HEK293 (cell line): ENCODE data around the gene MMS22L.

Source experiments
- CTCF ChIA-PET: fragments of 350-600 bp; formaldehyde crosslinking; extraction: SDS; loops from one replicate; lab custom pipeline; 2021; ENCODE audit warnings: antibody characterized with exemption; lab: Yijun Ruan, JAX
- POLR2A ChIA-PET: fragments of 300-600 bp; formaldehyde crosslinking; extraction: SDS; loops from one replicate; lab custom pipeline; 2020; ENCODE audit warnings: antibody characterized with exemption, inconsistent platforms; lab: Yijun Ruan, JAX
- H3K27ac ChIP-seq: fragments of 200-500 bp; sonication (Bioruptor generic); 2 replicates; pipeline ENCODE4 v1.5.1; 2014; ENCODE audit warnings: low read depth, low read length, control low read depth, inconsistent platforms; ENCODE audit errors: extremely low read depth
- H3K36me3 ChIP-seq, 2 experiments: fragments of 200-500 bp in 1 of 2; sonication (Bioruptor generic) in 1 of 2; 1 replicate in 1 of 2; 2 replicates in 1 of 2; pipeline ENCODE4 v1.5.1; 2014 to 2017; ENCODE audit warnings: inconsistent platforms in 2 of 2, low read length in 2 of 2; ENCODE audit not compliant: control insufficient read depth in 2 of 2, insufficient read depth in 1 of 2
- H3K4me1 ChIP-seq: fragments of 200-500 bp; sonication (Bioruptor generic); 2 replicates; pipeline ENCODE4 v1.5.1; 2014; ENCODE audit warnings: mild to moderate bottlenecking, low read length, inconsistent platforms; ENCODE audit not compliant: control insufficient read depth, insufficient read depth
- H3K4me3 ChIP-seq: 2 replicates; pipeline ENCODE4 v1.5.1; 2011; ENCODE audit warnings: low read depth, mild to moderate bottlenecking, control low read depth, low read length, moderate library complexity
- H3K9me3 ChIP-seq: fragments of 200-500 bp; sonication (Bioruptor generic); 2 replicates; pipeline ENCODE4 v1.5.1; 2014; ENCODE audit warnings: low read depth, low read length, inconsistent platforms; ENCODE audit not compliant: control insufficient read depth, insufficient read depth
- SCRT1 ChIP-seq: fragments of 450-650 bp; formaldehyde crosslinking; IDR thresholded peaks from 2 replicates; pipeline ENCODE4 v1.5.1; 2016; ENCODE audit warnings: missing biosample characterization, missing genetic modification characterization, borderline replicate concordance
- SCRT2 ChIP-seq: fragments of 450-650 bp; formaldehyde crosslinking; IDR thresholded peaks from 2 replicates; pipeline ENCODE4 v1.5.1; 2016; ENCODE audit warnings: missing biosample characterization, missing genetic modification characterization
- ZBTB17 ChIP-seq: fragments of 450-650 bp; formaldehyde crosslinking; IDR thresholded peaks from 2 replicates; pipeline ENCODE4 v1.5.1; 2016; ENCODE audit warnings: missing biosample characterization, missing genetic modification characterization
- ZBTB44 ChIP-seq: fragments of 450-650 bp; IDR thresholded peaks from 2 replicates; pipeline ENCODE4 v1.5.1; 2018; ENCODE audit warnings: missing biosample characterization, mild to moderate bottlenecking, missing genetic modification characterization
- ZBTB48 ChIP-seq: fragments of 450-650 bp; formaldehyde crosslinking; IDR thresholded peaks from 2 replicates; pipeline ENCODE4 v1.5.1; 2016; ENCODE audit warnings: missing biosample characterization, missing genetic modification characterization
- ZFHX2 ChIP-seq: fragments of 450-650 bp; formaldehyde crosslinking; conservative IDR thresholded peaks from 2 replicates; pipeline ENCODE4 v1.5.1; 2016; ENCODE audit warnings: missing biosample characterization, missing genetic modification characterization
- ZNF184 ChIP-seq: fragments of 450-650 bp; IDR thresholded peaks from 2 replicates; pipeline ENCODE4 v1.5.1; 2018; ENCODE audit warnings: missing biosample characterization, mild to moderate bottlenecking, missing genetic modification characterization
- ZNF221 ChIP-seq: fragments of 450-650 bp; formaldehyde crosslinking; IDR thresholded peaks from 2 replicates; pipeline ENCODE4 v1.5.1; 2017; ENCODE audit warnings: missing biosample characterization, missing genetic modification characterization, borderline replicate concordance
- ZNF23 ChIP-seq: fragments of 450-650 bp; formaldehyde crosslinking; IDR thresholded peaks from 2 replicates; pipeline ENCODE4 v1.5.1; 2016; ENCODE audit warnings: missing biosample characterization, missing genetic modification characterization, borderline replicate concordance
- ZNF366 ChIP-seq: fragments of 450-650 bp; formaldehyde crosslinking; conservative IDR thresholded peaks from 2 replicates; pipeline ENCODE4 v1.5.1; 2016; ENCODE audit warnings: missing biosample characterization, missing genetic modification characterization
- ZNF398 ChIP-seq: fragments of 450-650 bp; formaldehyde crosslinking; IDR thresholded peaks from 2 replicates; pipeline ENCODE4 v1.5.1; 2017; ENCODE audit warnings: missing biosample characterization, missing genetic modification characterization
- ZNF404 ChIP-seq: fragments of 450-650 bp; formaldehyde crosslinking; IDR thresholded peaks from 2 replicates; pipeline ENCODE4 v1.5.1; 2017; ENCODE audit warnings: missing biosample characterization, missing genetic modification characterization
- ZNF423 ChIP-seq: fragments of 450-650 bp; formaldehyde crosslinking; IDR thresholded peaks from 2 replicates; pipeline ENCODE4 v1.5.1; 2016; ENCODE audit warnings: missing biosample characterization, missing genetic modification characterization
- ZNF521 ChIP-seq: fragments of 450-650 bp; formaldehyde crosslinking; IDR thresholded peaks from 2 replicates; pipeline ENCODE4 v1.5.1; 2017; ENCODE audit warnings: missing biosample characterization, mild to moderate bottlenecking, missing genetic modification characterization
- ZNF549 ChIP-seq: fragments of 450-650 bp; IDR thresholded peaks from 2 replicates; pipeline ENCODE4 v1.5.1; 2018; ENCODE audit warnings: missing biosample characterization, missing genetic modification characterization, mild to moderate bottlenecking, inconsistent platforms, moderate library complexity
- ZNF585B ChIP-seq: fragments of 450-650 bp; formaldehyde crosslinking; IDR thresholded peaks from 2 replicates; pipeline ENCODE4 v1.5.1; 2016; ENCODE audit warnings: missing biosample characterization, missing genetic modification characterization
- ZNF596 ChIP-seq: fragments of 450-650 bp; IDR thresholded peaks from 2 replicates; pipeline ENCODE4 v1.5.0; 2018; ENCODE audit warnings: missing biosample characterization, mild to moderate bottlenecking, missing genetic modification characterization, moderate library complexity
- ZNF629 ChIP-seq: fragments of 450-650 bp; formaldehyde crosslinking; IDR thresholded peaks from 2 replicates; pipeline ENCODE4 v1.5.1; 2017; ENCODE audit warnings: missing biosample characterization, missing genetic modification characterization
- ZNF660 ChIP-seq: fragments of 450-650 bp; IDR thresholded peaks from 2 replicates; pipeline ENCODE4 v1.5.1; 2018; ENCODE audit warnings: missing biosample characterization, mild to moderate bottlenecking, missing genetic modification characterization
- ZNF701 ChIP-seq: fragments of 450-650 bp; formaldehyde crosslinking; IDR thresholded peaks from 2 replicates; pipeline ENCODE4 v1.5.1; 2016; ENCODE audit warnings: missing biosample characterization, missing genetic modification characterization
- ZSCAN30 ChIP-seq: fragments of 450-650 bp; IDR thresholded peaks from 2 replicates; pipeline ENCODE4 v1.5.1; 2018; ENCODE audit warnings: missing biosample characterization, mild to moderate bottlenecking, missing genetic modification characterization, moderate library complexity
- TF ChIP-seq, protein P1 (sequence below): fragments of 450-650 bp; formaldehyde crosslinking; IDR thresholded peaks from 2 replicates; pipeline ENCODE4 v1.5.1; 2017; ENCODE audit warnings: missing biosample characterization, mild to moderate bottlenecking, missing genetic modification characterization, moderate library complexity
- TF ChIP-seq, protein P2 (sequence below): fragments of 450-650 bp; formaldehyde crosslinking; IDR thresholded peaks from 2 replicates; pipeline ENCODE4 v1.5.1; 2016; ENCODE audit warnings: missing biosample characterization, missing genetic modification characterization
- TF ChIP-seq, protein P3 (sequence below): fragments of 450-650 bp; formaldehyde crosslinking; IDR thresholded peaks from 2 replicates; pipeline ENCODE4 v1.5.1; 2016; ENCODE audit warnings: missing biosample characterization, missing genetic modification characterization, borderline replicate concordance

Gene MMS22L

DNA sequence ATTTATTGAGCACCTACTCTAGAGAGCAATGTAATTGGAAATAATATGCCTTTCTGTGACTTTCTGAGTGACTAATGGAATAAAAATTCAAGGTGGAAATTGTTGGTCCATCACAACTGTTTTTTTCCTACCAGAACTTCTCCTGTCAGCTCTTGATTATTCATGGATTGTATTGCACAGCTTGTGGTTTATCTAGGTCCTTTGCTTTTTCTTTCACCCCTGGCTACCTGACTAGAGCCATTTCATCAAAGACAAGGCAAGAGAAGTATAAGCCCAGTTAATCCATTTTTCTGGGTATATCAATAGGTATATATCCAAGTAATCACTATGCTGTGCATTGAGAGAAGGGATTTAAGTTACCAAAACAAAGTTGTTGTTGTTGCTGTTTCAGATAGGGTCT, 168.4 kb downstream of the MMS22L start:
- H3K4me3 ChIP-seq = no peak overlapping the region
- H3K9me3 ChIP-seq = no peaks in the 10 kb centered on the region
- no peaks in the 10 kb centered on the region for H3K36me3 ChIP-seq
- TF ChIP-seq ZBTB44 (tag by site-specific recombination) (no peak), ZNF366 (tag by site-specific recombination) (no peak), ZBTB17 (tag by site-specific recombination) (no peak), ZNF521 (tag by site-specific recombination) (no peak), ZSCAN30 (tag by site-specific recombination) (no peak), ZBTB48 (tag by site-specific recombination) (no peak)
- TF ChIP-seq, all 188 proteins: peak for 0
- no peaks in the 10 kb centered on the region for H3K4me1 ChIP-seq
- no peak overlapping the region for H3K27ac ChIP-seq
- ChIA-PET POLR2A (no interaction called here), CTCF (no interaction called here)

DNA sequence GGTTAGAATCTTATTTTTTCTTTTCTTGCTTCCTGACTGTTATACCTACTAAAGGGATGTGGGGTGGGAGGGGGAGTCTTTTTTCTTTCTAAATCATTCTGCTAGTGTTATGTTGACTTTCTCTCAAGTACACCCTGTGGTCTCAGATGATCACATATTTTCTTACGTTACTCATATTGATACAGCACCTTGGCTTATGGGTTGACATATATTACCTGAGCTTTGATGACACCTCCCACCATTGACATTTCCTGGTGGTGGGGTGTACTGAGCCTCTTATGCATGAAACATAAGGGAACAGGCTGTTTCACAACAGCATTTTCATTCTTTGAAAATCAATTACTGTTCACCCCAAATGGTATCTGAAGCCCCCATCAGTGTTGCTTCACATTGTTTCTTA, 169.8 kb downstream of the MMS22L start:
- CTCF ChIA-PET = no interaction called here

GRCh38 chr6:97111243-97111642, 171.8 kb downstream of the MMS22L start:
- Histone ChIP-seq H3K9me3 (no peaks in the 10 kb centered on the region), H3K4me3 (no peak overlapping the region), H3K36me3 (no peaks in the 10 kb centered on the region), H3K27ac (no peak overlapping the region), H3K4me1 (no peaks in the 10 kb centered on the region)
- ChIA-PET POLR2A (no interaction called here), CTCF (interaction anchor here (0.6 kb wide), 1 partner anchor 403 kb away, joined by 7 read pairs; no protein-coding TSS in a partner anchor)
- TF ChIP-seq ZNF596 (tag by site-specific recombination) (no peak), ZNF629 (tag by site-specific recombination) (no peak), ZNF701 (tag by site-specific recombination) (no peak), ZNF398 (tag by site-specific recombination) (no peak), ZNF549 (tag by site-specific recombination) (no peak), ZNF404 (tag by site-specific recombination) (no peak)
- TF ChIP-seq, protein P1, sequence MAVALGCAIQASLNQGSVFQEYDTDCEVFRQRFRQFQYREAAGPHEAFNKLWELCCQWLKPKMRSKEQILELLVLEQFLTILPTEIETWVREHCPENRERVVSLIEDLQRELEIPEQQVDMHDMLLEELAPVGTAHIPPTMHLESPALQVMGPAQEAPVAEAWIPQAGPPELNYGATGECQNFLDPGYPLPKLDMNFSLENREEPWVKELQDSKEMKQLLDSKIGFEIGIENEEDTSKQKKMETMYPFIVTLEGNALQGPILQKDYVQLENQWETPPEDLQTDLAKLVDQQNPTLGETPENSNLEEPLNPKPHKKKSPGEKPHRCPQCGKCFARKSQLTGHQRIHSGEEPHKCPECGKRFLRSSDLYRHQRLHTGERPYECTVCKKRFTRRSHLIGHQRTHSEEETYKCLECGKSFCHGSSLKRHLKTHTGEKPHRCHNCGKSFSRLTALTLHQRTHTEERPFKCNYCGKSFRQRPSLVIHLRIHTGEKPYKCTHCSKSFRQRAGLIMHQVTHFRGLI = no peak
- TF ChIP-seq, protein P2, sequence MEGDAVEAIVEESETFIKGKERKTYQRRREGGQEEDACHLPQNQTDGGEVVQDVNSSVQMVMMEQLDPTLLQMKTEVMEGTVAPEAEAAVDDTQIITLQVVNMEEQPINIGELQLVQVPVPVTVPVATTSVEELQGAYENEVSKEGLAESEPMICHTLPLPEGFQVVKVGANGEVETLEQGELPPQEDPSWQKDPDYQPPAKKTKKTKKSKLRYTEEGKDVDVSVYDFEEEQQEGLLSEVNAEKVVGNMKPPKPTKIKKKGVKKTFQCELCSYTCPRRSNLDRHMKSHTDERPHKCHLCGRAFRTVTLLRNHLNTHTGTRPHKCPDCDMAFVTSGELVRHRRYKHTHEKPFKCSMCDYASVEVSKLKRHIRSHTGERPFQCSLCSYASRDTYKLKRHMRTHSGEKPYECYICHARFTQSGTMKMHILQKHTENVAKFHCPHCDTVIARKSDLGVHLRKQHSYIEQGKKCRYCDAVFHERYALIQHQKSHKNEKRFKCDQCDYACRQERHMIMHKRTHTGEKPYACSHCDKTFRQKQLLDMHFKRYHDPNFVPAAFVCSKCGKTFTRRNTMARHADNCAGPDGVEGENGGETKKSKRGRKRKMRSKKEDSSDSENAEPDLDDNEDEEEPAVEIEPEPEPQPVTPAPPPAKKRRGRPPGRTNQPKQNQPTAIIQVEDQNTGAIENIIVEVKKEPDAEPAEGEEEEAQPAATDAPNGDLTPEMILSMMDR = no peak
- TF ChIP-seq, protein P3, sequence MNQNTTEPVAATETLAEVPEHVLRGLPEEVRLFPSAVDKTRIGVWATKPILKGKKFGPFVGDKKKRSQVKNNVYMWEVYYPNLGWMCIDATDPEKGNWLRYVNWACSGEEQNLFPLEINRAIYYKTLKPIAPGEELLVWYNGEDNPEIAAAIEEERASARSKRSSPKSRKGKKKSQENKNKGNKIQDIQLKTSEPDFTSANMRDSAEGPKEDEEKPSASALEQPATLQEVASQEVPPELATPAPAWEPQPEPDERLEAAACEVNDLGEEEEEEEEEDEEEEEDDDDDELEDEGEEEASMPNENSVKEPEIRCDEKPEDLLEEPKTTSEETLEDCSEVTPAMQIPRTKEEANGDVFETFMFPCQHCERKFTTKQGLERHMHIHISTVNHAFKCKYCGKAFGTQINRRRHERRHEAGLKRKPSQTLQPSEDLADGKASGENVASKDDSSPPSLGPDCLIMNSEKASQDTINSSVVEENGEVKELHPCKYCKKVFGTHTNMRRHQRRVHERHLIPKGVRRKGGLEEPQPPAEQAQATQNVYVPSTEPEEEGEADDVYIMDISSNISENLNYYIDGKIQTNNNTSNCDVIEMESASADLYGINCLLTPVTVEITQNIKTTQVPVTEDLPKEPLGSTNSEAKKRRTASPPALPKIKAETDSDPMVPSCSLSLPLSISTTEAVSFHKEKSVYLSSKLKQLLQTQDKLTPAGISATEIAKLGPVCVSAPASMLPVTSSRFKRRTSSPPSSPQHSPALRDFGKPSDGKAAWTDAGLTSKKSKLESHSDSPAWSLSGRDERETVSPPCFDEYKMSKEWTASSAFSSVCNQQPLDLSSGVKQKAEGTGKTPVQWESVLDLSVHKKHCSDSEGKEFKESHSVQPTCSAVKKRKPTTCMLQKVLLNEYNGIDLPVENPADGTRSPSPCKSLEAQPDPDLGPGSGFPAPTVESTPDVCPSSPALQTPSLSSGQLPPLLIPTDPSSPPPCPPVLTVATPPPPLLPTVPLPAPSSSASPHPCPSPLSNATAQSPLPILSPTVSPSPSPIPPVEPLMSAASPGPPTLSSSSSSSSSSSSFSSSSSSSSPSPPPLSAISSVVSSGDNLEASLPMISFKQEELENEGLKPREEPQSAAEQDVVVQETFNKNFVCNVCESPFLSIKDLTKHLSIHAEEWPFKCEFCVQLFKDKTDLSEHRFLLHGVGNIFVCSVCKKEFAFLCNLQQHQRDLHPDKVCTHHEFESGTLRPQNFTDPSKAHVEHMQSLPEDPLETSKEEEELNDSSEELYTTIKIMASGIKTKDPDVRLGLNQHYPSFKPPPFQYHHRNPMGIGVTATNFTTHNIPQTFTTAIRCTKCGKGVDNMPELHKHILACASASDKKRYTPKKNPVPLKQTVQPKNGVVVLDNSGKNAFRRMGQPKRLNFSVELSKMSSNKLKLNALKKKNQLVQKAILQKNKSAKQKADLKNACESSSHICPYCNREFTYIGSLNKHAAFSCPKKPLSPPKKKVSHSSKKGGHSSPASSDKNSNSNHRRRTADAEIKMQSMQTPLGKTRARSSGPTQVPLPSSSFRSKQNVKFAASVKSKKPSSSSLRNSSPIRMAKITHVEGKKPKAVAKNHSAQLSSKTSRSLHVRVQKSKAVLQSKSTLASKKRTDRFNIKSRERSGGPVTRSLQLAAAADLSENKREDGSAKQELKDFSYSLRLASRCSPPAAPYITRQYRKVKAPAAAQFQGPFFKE (tag by site-specific recombination) = no peak

More for the DNA sequence above, 169.8 kb downstream of the MMS22L start:
- POLR2A ChIA-PET = no interaction called here
- no peak for TF ChIP-seq ZNF23 (tag by site-specific recombination)
- TF ChIP-seq ZNF423 (tag by site-specific recombination) = no peak
- no peak for TF ChIP-seq ZNF660 (tag by site-specific recombination)
- no peak for TF ChIP-seq ZSCAN30 (tag by site-specific recombination)
- no peak for TF ChIP-seq ZFHX2
- TF ChIP-seq ZNF184 (tag by site-specific recombination) = no peak
- no peak for TF ChIP-seq ZNF221
- no peak for TF ChIP-seq SCRT1
- TF ChIP-seq SCRT2 (tag by site-specific recombination) = no peak
- no peak for TF ChIP-seq ZNF585B (tag by site-specific recombination)
- H3K4me3 ChIP-seq = no peak overlapping the region
- no peaks in the 10 kb centered on the region for H3K36me3 ChIP-seq
- no peaks in the 10 kb centered on the region for H3K4me1 ChIP-seq
- no peak overlapping the region for H3K27ac ChIP-seq
- no peaks in the 10 kb centered on the region for H3K9me3 ChIP-seq
